Measurements from ENCODE around the gene PAXIP1. TPM values are rescaled to one million over a fixed set of nuclear protein-coding genes. Genes with fewer than 3 reads are reported as not detected.

Gene PAXIP1
- total RNA-seq, 1 donor from 2014 or later = 16.8 TPM

DNA sequence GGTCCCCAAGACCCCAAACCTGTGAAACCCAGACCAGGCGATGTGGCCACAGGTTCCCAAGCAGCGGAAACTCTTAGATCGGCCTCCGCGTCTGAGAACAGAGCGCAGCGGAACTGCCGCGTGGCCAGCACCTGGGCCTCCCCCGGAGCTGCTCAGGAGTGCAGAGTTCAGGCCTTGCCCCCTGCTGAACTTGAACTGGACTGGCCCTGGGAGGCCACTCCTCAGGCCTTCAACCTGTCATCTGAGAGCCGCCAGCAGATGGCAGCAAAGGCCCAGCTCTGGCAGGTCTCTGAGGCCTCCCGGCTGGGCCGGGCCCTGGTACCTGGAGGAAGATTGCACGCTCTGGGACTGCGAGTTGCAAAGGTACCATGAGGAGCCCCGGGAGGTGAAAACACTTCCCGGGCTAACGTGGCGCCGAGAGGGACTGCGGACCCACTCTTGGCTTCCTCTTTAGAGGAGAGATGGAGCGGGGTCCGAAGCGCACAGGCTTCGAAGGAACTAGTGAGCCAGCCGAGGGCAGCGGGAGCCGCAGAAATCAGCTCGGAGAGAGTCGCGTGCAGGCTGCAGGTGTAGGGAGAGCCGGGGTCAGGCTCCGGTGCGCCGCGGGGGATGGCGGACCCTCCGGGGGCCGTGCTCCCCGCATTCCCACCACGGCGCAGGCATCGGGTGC is 89.2 kb downstream of the PAXIP1 start:
- Mint-ChIP-seq H3K27me3 (ENCODE audit: unreplicated experiment) (peaks cover 10% of the 10 kb centered on the region), H3K9me3 (ENCODE audit: unreplicated experiment) (no peaks in the 10 kb centered on the region), H3K36me3 (ENCODE audit: low read depth, unreplicated experiment) (peaks cover 12% of the 10 kb centered on the region), H3K4me1 (ENCODE audit: unreplicated experiment) (no peaks in the 10 kb centered on the region), H3K27ac (ENCODE audit: unreplicated experiment) (no peak overlapping the region), H3K4me3 (ENCODE audit: unreplicated experiment) (no peak overlapping the region)
- peak; percentile 96 for DNase-seq (ENCODE audit: low spot score)
- TF ChIP-seq, protein P1, sequence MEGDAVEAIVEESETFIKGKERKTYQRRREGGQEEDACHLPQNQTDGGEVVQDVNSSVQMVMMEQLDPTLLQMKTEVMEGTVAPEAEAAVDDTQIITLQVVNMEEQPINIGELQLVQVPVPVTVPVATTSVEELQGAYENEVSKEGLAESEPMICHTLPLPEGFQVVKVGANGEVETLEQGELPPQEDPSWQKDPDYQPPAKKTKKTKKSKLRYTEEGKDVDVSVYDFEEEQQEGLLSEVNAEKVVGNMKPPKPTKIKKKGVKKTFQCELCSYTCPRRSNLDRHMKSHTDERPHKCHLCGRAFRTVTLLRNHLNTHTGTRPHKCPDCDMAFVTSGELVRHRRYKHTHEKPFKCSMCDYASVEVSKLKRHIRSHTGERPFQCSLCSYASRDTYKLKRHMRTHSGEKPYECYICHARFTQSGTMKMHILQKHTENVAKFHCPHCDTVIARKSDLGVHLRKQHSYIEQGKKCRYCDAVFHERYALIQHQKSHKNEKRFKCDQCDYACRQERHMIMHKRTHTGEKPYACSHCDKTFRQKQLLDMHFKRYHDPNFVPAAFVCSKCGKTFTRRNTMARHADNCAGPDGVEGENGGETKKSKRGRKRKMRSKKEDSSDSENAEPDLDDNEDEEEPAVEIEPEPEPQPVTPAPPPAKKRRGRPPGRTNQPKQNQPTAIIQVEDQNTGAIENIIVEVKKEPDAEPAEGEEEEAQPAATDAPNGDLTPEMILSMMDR (IDR thresholded peaks at IDR 0.05; ENCODE audit: unreplicated experiment) = peak; percentile 88

DNA sequence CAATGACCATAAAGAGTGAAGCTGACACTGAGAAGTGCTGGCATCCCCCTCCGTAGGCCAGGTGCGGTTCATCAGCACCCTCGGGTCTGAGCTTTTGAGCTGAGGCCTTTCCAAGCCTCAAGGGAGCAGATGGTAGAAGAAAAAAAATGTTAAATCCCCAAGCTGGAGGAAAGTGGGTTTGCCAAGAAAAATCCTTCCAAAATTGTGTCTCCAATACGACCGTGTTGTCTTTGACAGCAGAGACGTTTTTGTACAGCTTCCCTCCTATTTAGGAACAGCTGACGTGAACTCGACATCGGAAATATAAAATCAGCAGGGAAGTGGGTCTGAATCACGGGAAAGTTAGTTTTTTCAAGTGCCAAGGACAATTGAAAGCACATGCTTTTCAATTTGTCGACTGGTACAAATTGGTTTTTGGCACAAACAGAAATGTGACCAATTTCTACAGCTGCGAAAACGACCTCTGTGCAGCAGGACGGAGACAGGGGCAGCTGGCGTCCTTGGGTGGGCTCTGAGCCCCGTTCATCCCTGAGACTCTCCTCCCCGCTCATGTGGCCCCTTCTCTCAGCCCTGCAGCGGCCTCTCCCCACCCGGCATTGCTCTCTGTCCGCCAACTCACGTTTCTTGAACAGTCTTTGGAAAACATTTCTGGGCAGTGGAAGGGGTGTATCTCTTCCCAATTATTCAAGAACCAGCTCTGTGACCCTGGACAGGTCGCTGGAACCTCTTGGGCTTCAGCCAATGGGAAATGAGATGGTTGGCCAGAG is 89.9 kb downstream of the PAXIP1 start:
- H3K27ac Mint-ChIP-seq (ENCODE audit: unreplicated experiment) = no peak overlapping the region
- H3K4me1 Mint-ChIP-seq (ENCODE audit: unreplicated experiment) = no peaks in the 10 kb centered on the region
- peaks cover 13% of the 10 kb centered on the region for H3K27me3 Mint-ChIP-seq (ENCODE audit: unreplicated experiment)
- peaks cover 19% of the 10 kb centered on the region for H3K36me3 Mint-ChIP-seq (ENCODE audit: low read depth, unreplicated experiment)
- H3K4me3 Mint-ChIP-seq (ENCODE audit: unreplicated experiment) = no peak overlapping the region
- no peaks in the 10 kb centered on the region for H3K9me3 Mint-ChIP-seq (ENCODE audit: unreplicated experiment)
- DNase-seq (ENCODE audit: low spot score) = no peak
- TF ChIP-seq, protein P1 (IDR thresholded peaks at IDR 0.05; ENCODE audit: unreplicated experiment) = no peak

DNA sequence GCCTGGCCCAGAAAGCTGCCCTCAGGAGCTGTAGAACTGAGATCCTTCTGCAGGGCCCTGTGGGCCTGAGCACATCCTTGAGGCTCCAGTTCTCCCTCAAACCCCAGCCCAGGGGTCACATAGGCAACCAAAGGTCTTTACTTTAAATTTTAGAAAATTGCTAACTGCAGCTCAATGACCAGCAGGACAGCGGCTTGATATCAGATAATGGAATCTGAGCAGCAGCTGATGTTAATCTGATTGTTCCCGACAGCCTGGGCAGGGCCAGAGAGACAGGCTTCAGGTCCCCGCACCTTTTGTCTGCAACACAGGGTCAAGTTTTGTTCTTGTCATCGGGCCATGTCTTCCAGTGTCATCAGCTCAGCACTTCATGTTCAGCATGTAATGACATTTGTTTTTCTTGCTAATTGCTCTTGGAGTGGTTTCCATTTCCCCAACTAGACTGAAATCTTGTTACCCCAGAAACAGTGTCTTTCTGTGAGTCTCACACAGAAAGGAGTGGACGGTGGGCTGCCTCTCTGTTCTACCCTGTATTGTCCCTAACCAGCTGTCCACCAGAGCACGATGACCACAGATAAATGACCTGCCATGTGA is 91.0 kb downstream of the PAXIP1 start:
- H3K4me3 Mint-ChIP-seq (ENCODE audit: unreplicated experiment) = no peak overlapping the region
- no peak overlapping the region for H3K27ac Mint-ChIP-seq (ENCODE audit: unreplicated experiment)
- DNase-seq (ENCODE audit: low spot score) = no peak
- H3K27me3 Mint-ChIP-seq (ENCODE audit: unreplicated experiment) = peaks cover 14% of the 10 kb centered on the region
- no peaks in the 10 kb centered on the region for H3K4me1 Mint-ChIP-seq (ENCODE audit: unreplicated experiment)
- no peaks in the 10 kb centered on the region for H3K9me3 Mint-ChIP-seq (ENCODE audit: unreplicated experiment)
- peaks cover 20% of the 10 kb centered on the region for H3K36me3 Mint-ChIP-seq (ENCODE audit: low read depth, unreplicated experiment)
- TF ChIP-seq, protein P1 (IDR thresholded peaks at IDR 0.05; ENCODE audit: unreplicated experiment) = no peak

DNA sequence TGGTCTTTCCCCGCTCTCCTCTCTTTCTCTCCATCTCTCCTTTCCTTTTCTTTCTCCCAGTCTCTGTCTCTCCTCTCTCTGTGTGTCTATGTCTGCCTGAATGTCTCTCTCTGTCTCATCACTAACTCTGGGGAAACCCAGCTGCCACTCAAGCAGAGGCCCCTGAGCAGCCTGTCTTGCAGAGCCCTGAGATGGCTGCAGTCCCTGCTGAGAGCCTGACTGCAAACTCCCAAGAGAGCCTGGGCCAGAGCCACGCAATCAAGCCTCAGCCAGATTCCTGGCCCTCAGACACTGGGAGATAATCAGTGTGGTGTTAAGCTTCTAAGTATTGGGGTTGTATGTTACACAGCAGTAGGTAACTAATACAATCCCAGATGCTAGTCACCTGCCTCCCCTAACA is 91.5 kb downstream of the PAXIP1 start:
- H3K27me3 Mint-ChIP-seq (ENCODE audit: unreplicated experiment) = peaks cover 14% of the 10 kb centered on the region
- no peaks in the 10 kb centered on the region for H3K4me1 Mint-ChIP-seq (ENCODE audit: unreplicated experiment)
- no peak overlapping the region for H3K27ac Mint-ChIP-seq (ENCODE audit: unreplicated experiment)
- H3K36me3 Mint-ChIP-seq (ENCODE audit: low read depth, unreplicated experiment) = peaks cover 20% of the 10 kb centered on the region
- TF ChIP-seq, protein P1 (IDR thresholded peaks at IDR 0.05; ENCODE audit: unreplicated experiment) = no peak
- no peaks in the 10 kb centered on the region for H3K9me3 Mint-ChIP-seq (ENCODE audit: unreplicated experiment)
- no peak for DNase-seq (ENCODE audit: low spot score)
- H3K4me3 Mint-ChIP-seq (ENCODE audit: unreplicated experiment) = no peak overlapping the region

DNA sequence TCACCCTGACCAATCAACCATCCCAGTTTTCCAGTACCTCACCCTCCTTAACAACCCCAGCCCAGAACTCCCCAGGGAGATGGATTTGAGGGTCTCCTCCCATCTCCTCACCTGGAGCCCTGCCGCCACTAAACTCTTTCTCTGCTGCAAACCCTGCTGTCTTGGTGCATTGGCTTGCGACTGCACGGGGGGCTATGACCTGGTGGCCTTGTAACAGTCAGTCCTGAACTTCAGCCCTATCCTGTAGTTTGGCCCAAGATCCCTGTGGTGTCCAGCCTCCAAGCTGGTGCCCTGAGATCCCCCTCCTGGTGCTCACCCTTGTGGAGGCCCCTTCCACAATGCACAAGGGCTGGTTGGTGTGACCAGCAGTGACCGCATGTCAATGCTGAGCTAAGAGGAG is 91.9 kb downstream of the PAXIP1 start:
- peaks cover 14% of the 10 kb centered on the region for H3K27me3 Mint-ChIP-seq (ENCODE audit: unreplicated experiment)
- H3K4me3 Mint-ChIP-seq (ENCODE audit: unreplicated experiment) = no peak overlapping the region
- H3K9me3 Mint-ChIP-seq (ENCODE audit: unreplicated experiment) = no peaks in the 10 kb centered on the region

More for the DNA sequence above, 91.9 kb downstream of the PAXIP1 start:
- DNase-seq (ENCODE audit: low spot score) = no peak
- Mint-ChIP-seq H3K27ac (ENCODE audit: unreplicated experiment) (no peak overlapping the region), H3K4me1 (ENCODE audit: unreplicated experiment) (no peaks in the 10 kb centered on the region), H3K36me3 (ENCODE audit: low read depth, unreplicated experiment) (peaks cover 20% of the 10 kb centered on the region)
- TF ChIP-seq, protein P1 (IDR thresholded peaks at IDR 0.05; ENCODE audit: unreplicated experiment) = no peak

Measured in endothelial cell (in vitro differentiated cells).